Activated CD4-positive, alpha-beta T cell treated with anti-CD3 and anti-CD28 coated beads, Interleukin-2, amount 50 U/mL, for 16 hours (primary cell): ENCODE measurements around the gene ARMC12.
"Not testable (repeated sequence)": the region's sequence is repeated elsewhere in the genome, so short reads cannot be mapped to it uniquely, and the experiment has no call there.

Experiments used
- DNase-seq: peaks from one replicate; pipeline ENCODE4 v3.0.0-alpha.2; 2020

ARMC12 gene

DNA sequence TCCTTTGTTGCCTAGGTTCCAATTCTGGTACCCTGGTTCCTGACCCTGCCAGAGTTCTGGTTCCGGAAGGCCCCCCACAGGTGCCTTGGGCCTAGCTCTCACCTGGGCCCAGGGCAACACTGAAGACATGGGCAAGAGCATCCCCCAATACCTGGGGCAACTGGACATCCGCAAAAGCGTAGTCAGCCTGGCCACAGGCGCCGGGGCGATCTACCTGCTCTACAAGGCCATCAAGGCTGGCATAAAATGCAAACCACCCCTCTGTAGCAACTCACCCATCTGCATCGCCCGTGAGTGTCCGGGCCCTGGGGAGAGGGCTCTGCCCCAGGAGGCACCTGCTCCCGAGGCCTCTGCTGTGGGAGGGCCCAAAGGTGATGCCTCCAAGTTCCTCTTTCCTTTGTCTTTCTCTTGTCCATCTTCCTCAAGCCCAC is at the start of gene ARMC12:
Gene ARMC12, plus strand, starts transcription at position 51 of the 431 bp plus-strand sequence. Its CDS starts 77 bp downstream, at position 128.
- no peak for DNase-seq

- peak; percentile 74 for DNase-seq
Measured at GRCh38 chr6:35687658-35688604, 48.9 kb upstream of the ARMC12 start.

- peak; percentile 94 for DNase-seq
Measured at GRCh38 chr6:35688605-35689322, 48.1 kb upstream of the ARMC12 start, which contains the start of gene FKBP5. Gene FKBP5, minus strand, starts transcription at chr6:35688915. Its CDS starts 46,091 bp downstream, at chr6:35642824.

- DNase-seq: not testable (repeated sequence)
Measured at GRCh38 chr6:35690006-35690405, 46.8 kb upstream of the ARMC12 start.

DNA sequence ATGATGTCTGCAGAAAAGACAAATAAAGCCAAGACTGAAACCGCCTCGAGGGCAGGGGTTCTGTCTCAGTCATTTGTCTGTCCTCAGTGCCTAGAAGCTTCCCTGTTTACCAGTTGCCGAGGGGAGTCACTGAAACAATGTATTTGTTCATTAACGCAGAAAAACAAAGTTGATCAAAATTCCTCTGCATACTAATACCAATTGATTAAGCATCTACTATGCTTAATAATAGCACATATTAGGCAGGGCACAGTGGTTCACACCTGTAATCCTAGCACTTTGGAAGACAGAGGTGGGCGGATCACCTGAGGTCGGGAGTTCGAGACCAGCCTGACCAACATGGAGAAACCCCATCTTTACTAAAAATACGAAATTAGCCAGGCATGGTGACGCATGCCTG is 46.3 kb upstream of the ARMC12 start:
- DNase-seq: no peak

GRCh38 chr6:35691027-35691824 is 45.6 kb upstream of the ARMC12 start:
- no peak for DNase-seq

GRCh38 chr6:35694462-35694861 is 42.4 kb upstream of the ARMC12 start:
- DNase-seq: no peak

GRCh38 chr6:35698430-35698829 is 38.4 kb upstream of the ARMC12 start:
- not testable (repeated sequence) for DNase-seq

DNA sequence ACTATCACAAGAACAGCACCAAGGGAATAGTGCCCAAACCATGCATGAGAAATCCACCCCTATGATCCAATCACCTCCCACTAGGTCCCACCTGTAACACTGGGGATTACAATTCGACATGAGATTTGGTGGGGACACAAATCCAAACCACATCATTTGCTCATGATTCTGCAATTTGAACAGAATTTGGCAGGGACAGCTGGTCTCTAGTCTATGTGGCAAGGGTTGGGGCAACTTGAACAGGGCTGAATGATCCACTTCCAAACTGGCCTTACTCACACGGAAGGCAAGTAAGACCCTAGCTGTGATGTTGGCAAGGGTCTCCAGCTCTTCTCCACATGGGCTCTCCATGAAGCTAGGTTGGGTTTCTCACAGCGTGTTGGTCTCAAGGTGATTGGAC is 38.0 kb upstream of the ARMC12 start:
- DNase-seq: no peak

- DNase-seq: no peak
Measured at GRCh38 chr6:35703554-35703953, 33.3 kb upstream of the ARMC12 start.

- DNase-seq: no peak
Measured at GRCh38 chr6:35706468-35706867, 30.4 kb upstream of the ARMC12 start.

DNA sequence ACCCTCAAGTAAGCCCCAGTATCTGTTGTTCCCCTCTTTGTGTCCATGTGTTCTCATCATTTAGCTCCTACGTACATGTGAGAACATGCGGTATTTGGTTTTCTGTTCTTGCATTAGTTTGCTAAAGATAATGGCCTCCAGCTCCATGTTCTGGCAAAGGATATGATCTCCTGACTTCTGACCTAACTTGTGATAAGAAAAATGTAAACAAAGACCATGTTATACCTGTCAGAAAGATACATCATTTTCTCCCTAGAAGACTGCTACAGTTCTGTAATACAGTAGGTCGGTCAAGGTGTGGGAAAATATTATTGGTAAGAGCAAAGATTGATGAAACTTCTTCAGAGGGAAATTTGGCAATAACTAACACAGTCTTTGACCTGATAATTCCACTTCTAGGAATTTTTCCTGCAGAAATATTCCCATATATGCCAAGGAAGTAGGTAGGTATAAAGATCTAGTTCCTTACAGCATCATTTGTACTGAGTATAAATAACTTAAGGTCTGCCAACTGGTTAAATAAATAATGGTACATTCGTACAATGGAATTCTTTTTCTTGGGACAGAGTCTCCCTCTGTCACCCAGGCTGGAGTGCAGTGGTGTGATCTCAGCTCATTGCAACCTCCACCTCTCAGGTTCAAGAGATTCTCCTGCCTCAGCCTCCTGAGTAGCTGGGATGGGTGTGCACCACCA is 29.0 kb upstream of the ARMC12 start:
- no peak for DNase-seq

- no peak for DNase-seq
Measured at GRCh38 chr6:35708585-35708984, 28.2 kb upstream of the ARMC12 start.

DNA sequence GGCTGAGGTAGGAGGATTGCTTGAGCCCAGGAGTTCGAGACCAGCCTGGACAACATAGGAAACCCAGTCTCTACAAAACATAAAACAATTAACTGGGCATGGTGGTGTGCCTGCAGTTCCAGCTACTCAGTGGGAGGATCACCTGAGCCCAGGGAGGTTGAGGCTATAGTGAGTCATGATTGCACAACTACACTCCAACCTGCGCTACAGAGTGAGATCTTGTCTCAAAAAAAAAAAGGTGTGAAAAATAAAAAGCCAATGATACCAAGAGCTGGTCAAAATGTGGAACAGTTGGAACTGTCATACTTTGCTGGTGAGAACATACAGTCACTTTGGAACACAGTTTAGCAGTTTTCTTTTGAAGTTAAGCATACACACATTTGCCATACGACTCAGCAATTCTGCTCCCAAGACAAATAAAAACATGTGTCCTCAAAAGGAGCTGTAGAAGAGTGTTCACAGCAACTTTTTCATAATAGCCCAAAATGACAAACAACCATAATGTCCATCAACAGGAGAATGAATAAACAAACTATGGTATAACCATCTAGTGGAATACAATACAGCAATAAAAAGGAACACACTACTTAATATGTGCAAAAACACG is 26.5 kb upstream of the ARMC12 start:
- DNase-seq: peak; percentile 76

GRCh38 chr6:35711731-35712130 is 25.1 kb upstream of the ARMC12 start:
- DNase-seq: no peak

- DNase-seq: no peak
Measured at GRCh38 chr6:35713006-35713767, 23.6 kb upstream of the ARMC12 start.

GRCh38 chr6:35716798-35717197 is 20.0 kb upstream of the ARMC12 start:
- no peak for DNase-seq

DNA sequence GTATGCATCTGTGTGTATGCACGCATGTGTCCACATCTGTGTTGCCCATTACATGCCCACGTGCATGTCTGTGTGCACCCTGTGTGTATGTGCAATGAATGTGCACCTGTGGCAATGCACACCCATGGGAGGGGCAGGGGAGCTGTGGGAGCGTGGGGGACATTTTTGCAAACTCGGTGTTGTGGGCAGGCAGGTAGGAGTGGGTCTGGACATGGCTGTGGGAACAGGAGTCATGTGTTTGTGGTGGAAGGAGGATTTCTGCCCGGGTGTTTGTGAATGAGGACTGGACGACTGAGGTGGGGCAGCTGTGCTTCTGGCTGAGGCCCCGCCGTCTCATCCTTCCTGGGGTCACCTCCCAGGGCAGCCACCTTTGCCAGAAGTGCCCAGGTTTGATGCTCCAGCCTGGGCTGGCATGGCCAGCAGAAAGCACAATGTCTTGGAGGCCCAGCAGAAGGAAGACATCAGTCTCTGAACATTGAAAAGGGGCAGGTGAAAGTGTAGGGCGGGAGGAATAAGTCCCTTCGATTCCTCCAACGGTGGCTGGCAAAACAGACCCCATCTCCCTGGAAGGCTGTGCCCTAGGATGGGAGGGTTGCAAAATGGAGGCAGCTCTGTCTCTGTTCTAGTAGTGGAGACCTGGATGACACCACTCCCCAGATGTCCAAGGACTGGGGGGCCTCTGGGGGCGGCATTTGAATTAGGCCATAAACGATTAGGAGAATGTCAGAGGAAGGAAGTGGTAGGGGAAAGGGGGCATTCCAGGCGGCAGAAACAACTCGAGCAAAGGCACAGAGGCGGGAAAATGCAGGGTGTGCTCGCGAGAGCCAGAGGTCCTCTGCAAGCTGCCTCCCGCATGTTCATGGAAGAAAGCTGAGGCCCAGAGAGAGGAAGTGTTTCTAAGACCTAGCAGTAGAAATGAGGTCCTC is 19.1 kb upstream of the ARMC12 start:
- DNase-seq: no peak

- DNase-seq: no peak
Measured at GRCh38 chr6:35718375-35718736, 18.5 kb upstream of the ARMC12 start.

- peak; percentile 60 for DNase-seq
Measured at GRCh38 chr6:35718911-35719381, 17.9 kb upstream of the ARMC12 start.
